HepG2 (cell line): ENCODE measurements around the gene GRM4. TPM values are rescaled to one million over a fixed set of nuclear protein-coding genes. Genes with fewer than 3 reads are reported as not detected.

ENCODE experiments used
- ARNTL ChIP-seq: sonication (generic); formaldehyde crosslinking; IDR thresholded peaks from 2 replicates; pipeline ENCODE4 v1.4.0; 2020; ENCODE audit warnings: mild to moderate bottlenecking, missing genetic modification reagents
- ELK4 ChIP-seq: sonication (generic); formaldehyde crosslinking; IDR thresholded peaks from 2 replicates; pipeline ENCODE4 v1.9.0; 2021; ENCODE audit warnings: missing genetic modification reagents, borderline replicate concordance
- SALL2 ChIP-seq: sonication (generic); formaldehyde crosslinking; IDR thresholded peaks from 2 replicates; pipeline ENCODE4 v1.8.1; 2023; ENCODE audit warnings: mild to moderate bottlenecking, missing genetic modification reagents, inconsistent platforms
- SAP130 ChIP-seq: IDR thresholded peaks from 2 replicates; pipeline ENCODE4 v1.6.1; 2016; ENCODE audit warnings: low read depth
- ZNF10 ChIP-seq: sonication (generic); formaldehyde crosslinking; IDR thresholded peaks from 2 replicates; pipeline ENCODE4 v1.4.0; 2020; ENCODE audit warnings: mild to moderate bottlenecking, low read depth, missing genetic modification reagents, borderline replicate concordance
- ZNF121 ChIP-seq: sonication (generic); formaldehyde crosslinking; IDR thresholded peaks from 2 replicates; pipeline ENCODE4 v1.5.0; 2020; ENCODE audit warnings: mild to moderate bottlenecking, missing genetic modification reagents
- ZNF343 ChIP-seq: sonication (generic); formaldehyde crosslinking; IDR thresholded peaks from 2 replicates; pipeline ENCODE4 v1.4.0; 2020; ENCODE audit warnings: mild to moderate bottlenecking, missing genetic modification reagents
- polyA plus RNA-seq, 8 experiments: library from polyadenylated mRNA; depleted of rRNA in 3 of 8; stranded (reverse) in 7 of 8; unstranded in 1 of 8; fragments of >200 nt; fragmentation: Illumina TruSeq in 4 of 8; extraction: Trizol in 4 of 8; gene quantifications; 2 replicates each; pipeline versions ENCODE4 v1.2.1 to v1.2.3, GENCODE V29; 2011 to 2016; ENCODE audit warnings: low read depth in 4 of 8, missing spikeins in 1 of 8, mixed read lengths in 1 of 8; ENCODE audit not compliant: insufficient read depth in 1 of 8
- total RNA-seq, 5 experiments: library from RNA; depleted of rRNA; stranded (reverse); fragments of >200 nt; fragmentation: Illumina TruSeq; extraction: Trizol; gene quantifications; 2 replicates each; pipeline ENCODE4 v1.2.3, GENCODE V29; 2016; ENCODE audit warnings: low read depth in 1 of 5
- TF ChIP-seq, protein P1 (sequence below): sonication (generic); formaldehyde crosslinking; IDR thresholded peaks from 2 replicates; pipeline ENCODE4 v1.5.1; 2020; ENCODE audit warnings: mild to moderate bottlenecking, missing genetic modification reagents, moderate library complexity
- TF ChIP-seq, protein P2 (sequence below), 2 experiments: sonication (generic) in 1 of 2; formaldehyde crosslinking in 1 of 2; IDR thresholded peaks; 2 replicates each; pipeline versions ENCODE4 v1.4.0 to v1.6.1; 2018 to 2020; ENCODE audit warnings: missing genetic modification reagents in 2 of 2, borderline replicate concordance in 1 of 2, low read depth in 1 of 2, mild to moderate bottlenecking in 1 of 2, missing biosample characterization in 1 of 2

Gene GRM4
- total and polyA plus RNA-seq, 2 of the 13 experiments (the other 11 are each of a cell fraction or from before 2014, with no cell fraction given) = not detected

- TF ChIP-seq, protein P1, sequence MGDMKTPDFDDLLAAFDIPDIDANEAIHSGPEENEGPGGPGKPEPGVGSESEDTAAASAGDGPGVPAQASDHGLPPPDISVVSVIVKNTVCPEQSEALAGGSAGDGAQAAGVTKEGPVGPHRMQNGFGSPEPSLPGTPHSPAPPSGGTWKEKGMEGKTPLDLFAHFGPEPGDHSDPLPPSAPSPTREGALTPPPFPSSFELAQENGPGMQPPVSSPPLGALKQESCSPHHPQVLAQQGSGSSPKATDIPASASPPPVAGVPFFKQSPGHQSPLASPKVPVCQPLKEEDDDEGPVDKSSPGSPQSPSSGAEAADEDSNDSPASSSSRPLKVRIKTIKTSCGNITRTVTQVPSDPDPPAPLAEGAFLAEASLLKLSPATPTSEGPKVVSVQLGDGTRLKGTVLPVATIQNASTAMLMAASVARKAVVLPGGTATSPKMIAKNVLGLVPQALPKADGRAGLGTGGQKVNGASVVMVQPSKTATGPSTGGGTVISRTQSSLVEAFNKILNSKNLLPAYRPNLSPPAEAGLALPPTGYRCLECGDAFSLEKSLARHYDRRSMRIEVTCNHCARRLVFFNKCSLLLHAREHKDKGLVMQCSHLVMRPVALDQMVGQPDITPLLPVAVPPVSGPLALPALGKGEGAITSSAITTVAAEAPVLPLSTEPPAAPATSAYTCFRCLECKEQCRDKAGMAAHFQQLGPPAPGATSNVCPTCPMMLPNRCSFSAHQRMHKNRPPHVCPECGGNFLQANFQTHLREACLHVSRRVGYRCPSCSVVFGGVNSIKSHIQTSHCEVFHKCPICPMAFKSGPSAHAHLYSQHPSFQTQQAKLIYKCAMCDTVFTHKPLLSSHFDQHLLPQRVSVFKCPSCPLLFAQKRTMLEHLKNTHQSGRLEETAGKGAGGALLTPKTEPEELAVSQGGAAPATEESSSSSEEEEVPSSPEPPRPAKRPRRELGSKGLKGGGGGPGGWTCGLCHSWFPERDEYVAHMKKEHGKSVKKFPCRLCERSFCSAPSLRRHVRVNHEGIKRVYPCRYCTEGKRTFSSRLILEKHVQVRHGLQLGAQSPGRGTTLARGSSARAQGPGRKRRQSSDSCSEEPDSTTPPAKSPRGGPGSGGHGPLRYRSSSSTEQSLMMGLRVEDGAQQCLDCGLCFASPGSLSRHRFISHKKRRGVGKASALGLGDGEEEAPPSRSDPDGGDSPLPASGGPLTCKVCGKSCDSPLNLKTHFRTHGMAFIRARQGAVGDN (CRISPR knock-in tag) = no peak
- no peak for TF ChIP-seq ZNF121 (CRISPR knock-in tag)
- no peak for TF ChIP-seq ARNTL (CRISPR knock-in tag)
- no peak for TF ChIP-seq ELK4 (CRISPR knock-in tag)
- TF ChIP-seq, protein P2, sequence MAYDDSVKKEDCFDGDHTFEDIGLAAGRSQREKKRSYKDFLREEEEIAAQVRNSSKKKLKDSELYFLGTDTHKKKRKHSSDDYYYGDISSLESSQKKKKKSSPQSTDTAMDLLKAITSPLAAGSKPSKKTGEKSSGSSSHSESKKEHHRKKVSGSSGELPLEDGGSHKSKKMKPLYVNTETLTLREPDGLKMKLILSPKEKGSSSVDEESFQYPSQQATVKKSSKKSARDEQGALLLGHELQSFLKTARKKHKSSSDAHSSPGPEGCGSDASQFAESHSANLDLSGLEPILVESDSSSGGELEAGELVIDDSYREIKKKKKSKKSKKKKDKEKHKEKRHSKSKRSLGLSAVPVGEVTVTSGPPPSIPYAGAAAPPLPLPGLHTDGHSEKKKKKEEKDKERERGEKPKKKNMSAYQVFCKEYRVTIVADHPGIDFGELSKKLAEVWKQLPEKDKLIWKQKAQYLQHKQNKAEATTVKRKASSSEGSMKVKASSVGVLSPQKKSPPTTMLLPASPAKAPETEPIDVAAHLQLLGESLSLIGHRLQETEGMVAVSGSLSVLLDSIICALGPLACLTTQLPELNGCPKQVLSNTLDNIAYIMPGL (CRISPR knock-in tag; IDR thresholded peaks at IDR 0.05; ENCODE audit: borderline replicate concordance in 1 of 2, low read depth in 1 of 2) = no peak
- TF ChIP-seq ZNF343 (CRISPR knock-in tag) = no peak
- no peak for TF ChIP-seq SAP130 (CRISPR knock-in tag)
- no peak for TF ChIP-seq ZNF10 (CRISPR knock-in tag)
- TF ChIP-seq SALL2 = no peak
Measured at GRCh38 chr6:34178357-34179105, 32.6 kb upstream of the GRM4 start (continued).
